Urinary bladder (tissue), 4 donors: Measurements from ENCODE around the gene CAMP. TPM values are rescaled to one million over a fixed set of nuclear protein-coding genes. Genes with fewer than 3 reads are reported as not detected.
"Not testable (repeated sequence)": the region's sequence is repeated elsewhere in the genome, so short reads cannot be mapped to it uniquely, and the experiment has no call there.

Experiments used
- DNase-seq: peaks from one replicate; pipeline ENCODE4 v3.0.0-alpha.2; 2015; ENCODE audit errors: extremely low spot score
- H3K27ac ChIP-seq: one replicate; pipeline ENCODE4 v1.5.1; 2013; ENCODE audit warnings: low read depth, mild to moderate bottlenecking, moderate library complexity
- H3K36me3 ChIP-seq: one replicate; pipeline ENCODE4 v1.6.1; 2013; ENCODE audit warnings: mild to moderate bottlenecking, moderate library complexity; ENCODE audit not compliant: insufficient read depth
- H3K4me1 ChIP-seq: one replicate; pipeline ENCODE4 v1.6.1; 2013; ENCODE audit warnings: mild to moderate bottlenecking, moderate library complexity; ENCODE audit not compliant: insufficient read depth
- H3K4me3 ChIP-seq: one replicate; pipeline ENCODE4 v1.5.1; 2013; ENCODE audit warnings: low read depth, low read length
- WGBS: extraction: QIAGEN DNeasy Blood & Tissue Kit; methylation state at CpG from one replicate; pipeline ENCODE4 v1.1.7; 2013; 5-methylcytosine and 5-hydroxymethylcytosine counted together
- polyA plus RNA-seq: library from polyadenylated mRNA; stranded (reverse); fragments of 200-250 nt; gene quantifications from one replicate; pipeline ENCODE4 v1.2.3, GENCODE V29; 2013
- total RNA-seq: library from RNA; depleted of rRNA; stranded (reverse); fragments of >200 nt; gene quantifications from one replicate; pipeline ENCODE4 v1.2.3, GENCODE V29; 2014
- donor health status: healthy with polysubstance abuse.
- donor health status: healthy.

CAMP gene
- total and polyA plus RNA-seq, 2 donors: 2.2 TPM; not detected in 1

DNA sequence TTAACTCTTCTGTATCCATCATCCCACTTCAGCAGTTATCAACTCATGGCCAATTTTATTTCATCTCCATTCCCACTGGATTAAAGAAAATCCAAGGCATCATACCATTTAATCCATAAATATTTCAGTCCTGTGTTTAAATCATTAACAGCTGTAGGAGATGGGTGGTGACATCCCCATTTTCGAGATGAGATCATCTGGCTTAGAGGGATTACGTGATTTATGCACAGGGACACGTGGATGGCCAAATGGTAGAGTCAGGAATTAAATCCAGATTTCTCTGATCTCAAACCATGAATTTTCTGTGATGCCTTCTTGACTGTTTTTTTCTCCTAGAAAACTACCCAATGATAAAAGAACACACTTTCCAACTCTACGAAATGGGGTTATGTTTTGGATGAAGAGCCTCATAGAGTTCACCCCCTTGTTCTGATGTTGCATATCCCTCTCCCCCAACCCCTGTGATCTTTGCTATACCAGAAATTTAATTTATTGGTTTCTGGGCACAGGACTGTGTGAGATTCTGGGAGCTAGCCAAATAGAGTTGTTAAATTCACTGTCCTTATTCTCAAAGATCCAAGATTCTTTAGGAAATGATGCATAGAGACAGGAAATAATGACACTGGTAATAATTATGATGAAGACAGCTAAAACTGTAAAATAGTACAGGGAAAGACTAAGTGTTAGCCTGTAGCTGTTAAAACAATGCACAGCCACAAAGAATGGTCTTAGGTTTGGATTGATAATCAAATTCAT lies 25.0 kb downstream of the CAMP start:
- 59% methylated on average over 4 of the region's 4 CpGs for WGBS
- DNase-seq: no peak
- no peak overlapping the region for H3K4me3 ChIP-seq
- no peaks in the 10 kb centered on the region for H3K4me1 ChIP-seq
- peaks cover 7% of the 10 kb centered on the region for H3K36me3 ChIP-seq
- no peak overlapping the region for H3K27ac ChIP-seq

DNA sequence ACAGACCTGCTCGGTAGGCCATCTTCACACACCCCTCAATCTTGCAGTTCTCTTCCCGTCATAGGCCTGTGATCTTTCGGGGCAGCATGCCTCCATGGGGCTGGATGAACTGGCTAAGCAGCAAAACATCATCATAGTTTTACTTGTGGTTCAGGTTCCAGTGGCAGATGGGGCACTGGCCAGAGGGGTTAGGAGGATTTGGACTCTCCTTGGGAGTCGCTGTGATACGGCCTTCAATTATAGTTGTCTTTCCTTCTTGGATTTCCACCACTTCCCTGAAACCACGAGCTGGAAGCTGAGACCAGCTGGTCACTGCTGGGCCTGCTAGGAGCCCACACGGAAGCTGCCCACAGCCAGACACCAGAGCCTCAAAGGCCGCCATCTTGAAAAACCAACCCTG lies 33.3 kb downstream of the CAMP start:
- H3K27ac ChIP-seq: no peak overlapping the region
- 96% methylated on average over 8 of the region's 8 CpGs for WGBS
- H3K4me1 ChIP-seq: no peaks in the 10 kb centered on the region

DNA sequence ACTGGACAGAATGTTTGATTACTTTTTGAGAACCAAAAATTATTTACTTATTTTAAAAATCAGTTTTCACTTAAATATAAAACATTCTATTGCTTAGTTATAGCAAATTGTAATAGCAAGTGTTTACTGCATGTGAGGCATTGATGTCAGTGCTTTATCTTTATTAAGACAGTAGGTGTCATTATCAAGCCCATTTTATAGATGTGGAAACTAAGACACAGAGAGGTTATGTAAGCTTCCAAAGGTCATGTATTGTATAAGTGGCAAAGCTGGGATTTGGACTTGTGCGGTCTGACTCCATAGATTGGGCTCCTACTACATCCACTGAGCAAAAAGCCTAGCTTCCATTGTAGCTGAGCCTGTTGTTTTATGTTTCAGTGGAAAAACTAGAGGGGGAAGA lies 35.2 kb downstream of the CAMP start:
- Histone ChIP-seq H3K27ac (no peak overlapping the region), H3K4me3 (no peak overlapping the region), H3K36me3 (no peaks in the 10 kb centered on the region), H3K4me1 (no peaks in the 10 kb centered on the region)
- 97% methylated on average over 1 of the region's 1 CpG for WGBS
- no peak for DNase-seq

More for the DNA sequence above, 33.3 kb downstream of the CAMP start:
- no peak overlapping the region for H3K4me3 ChIP-seq
- DNase-seq: no peak
- no peaks in the 10 kb centered on the region for H3K36me3 ChIP-seq

DNA sequence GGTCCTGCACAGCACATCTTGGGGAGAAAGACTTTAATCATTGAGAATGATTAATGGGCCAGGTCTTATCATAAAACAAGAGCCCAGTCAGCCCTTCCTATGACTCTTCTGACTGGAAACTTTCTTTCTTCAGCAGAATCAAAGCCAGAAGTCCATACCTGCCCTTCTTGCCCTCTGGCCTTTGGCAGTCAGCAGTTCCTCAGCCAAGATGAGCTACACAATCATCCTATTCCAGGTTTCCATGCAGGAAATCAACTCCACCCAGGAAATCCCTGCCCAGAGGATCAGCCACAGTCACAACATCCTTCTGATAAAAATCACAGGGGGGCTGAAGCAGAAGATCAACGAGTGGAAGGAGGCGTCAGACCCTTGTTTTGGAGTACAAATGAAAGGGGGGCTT lies 44.5 kb downstream of the CAMP start:
- H3K4me1 ChIP-seq: no peaks in the 10 kb centered on the region
- no peak for DNase-seq
- 62% methylated on average over 2 of the region's 2 CpGs for WGBS
- no peaks in the 10 kb centered on the region for H3K36me3 ChIP-seq
- H3K4me3 ChIP-seq: no peak overlapping the region
- H3K27ac ChIP-seq: no peak overlapping the region

DNA sequence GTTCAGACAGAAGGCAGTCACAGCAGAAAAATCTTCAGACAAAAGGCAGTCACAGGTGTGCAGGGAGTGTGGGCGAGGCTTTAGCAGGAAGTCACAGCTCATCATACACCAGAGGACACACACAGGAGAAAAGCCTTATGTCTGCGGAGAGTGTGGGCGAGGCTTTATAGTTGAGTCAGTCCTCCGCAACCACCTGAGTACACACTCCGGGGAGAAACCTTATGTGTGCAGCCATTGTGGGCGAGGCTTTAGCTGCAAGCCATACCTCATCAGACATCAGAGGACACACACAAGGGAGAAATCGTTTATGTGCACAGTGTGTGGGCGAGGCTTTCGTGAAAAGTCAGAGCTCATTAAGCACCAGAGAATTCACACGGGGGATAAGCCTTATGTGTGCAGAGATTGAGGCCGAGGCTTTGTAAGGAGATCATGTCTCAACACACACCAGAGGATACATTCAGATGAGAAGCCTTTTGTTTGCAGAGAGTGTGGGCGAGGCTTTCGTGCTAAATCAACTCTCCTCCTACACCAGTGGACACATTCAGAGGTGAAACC lies 45.2 kb downstream of the CAMP start:
- no peak overlapping the region for H3K4me3 ChIP-seq
- WGBS: 81% methylated on average over 13 of the region's 13 CpGs
- no peak overlapping the region for H3K27ac ChIP-seq
- no peaks in the 10 kb centered on the region for H3K4me1 ChIP-seq
- H3K36me3 ChIP-seq: no peaks in the 10 kb centered on the region
- DNase-seq: peak; percentile 69

DNA sequence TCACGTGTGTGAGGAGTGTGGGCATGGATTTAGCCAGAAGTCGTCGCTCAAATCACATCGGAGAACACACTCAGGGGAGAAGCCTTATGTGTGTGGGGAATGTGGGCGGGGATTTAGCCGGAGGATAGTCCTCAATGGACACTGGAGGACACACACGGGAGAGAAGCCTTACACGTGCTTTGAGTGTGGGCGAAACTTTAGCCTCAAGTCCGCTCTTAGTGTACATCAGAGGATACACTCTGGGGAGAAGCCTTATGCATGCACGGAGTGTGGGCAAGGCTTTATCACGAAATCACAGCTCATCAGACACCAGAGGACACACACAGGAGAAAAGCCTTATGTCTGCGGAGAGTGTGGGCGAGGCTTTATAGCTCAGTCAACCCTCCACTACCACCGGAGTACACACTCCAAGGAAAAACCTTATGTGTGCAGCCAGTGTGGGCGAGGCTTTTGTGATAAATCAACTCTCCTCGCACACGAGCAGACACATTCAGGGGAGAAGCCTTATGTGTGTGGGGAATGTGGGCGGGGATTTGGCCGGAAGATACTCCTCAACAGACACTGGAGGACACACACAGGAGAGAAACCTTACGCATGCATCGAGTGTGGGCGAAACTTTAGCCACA lies 45.8 kb downstream of the CAMP start:
- WGBS: 76% methylated on average over 23 of the region's 23 CpGs
- no peak overlapping the region for H3K27ac ChIP-seq
- no peak overlapping the region for H3K4me3 ChIP-seq
- H3K36me3 ChIP-seq: no peaks in the 10 kb centered on the region
- no peaks in the 10 kb centered on the region for H3K4me1 ChIP-seq
- DNase-seq: peak; percentile 23

DNA sequence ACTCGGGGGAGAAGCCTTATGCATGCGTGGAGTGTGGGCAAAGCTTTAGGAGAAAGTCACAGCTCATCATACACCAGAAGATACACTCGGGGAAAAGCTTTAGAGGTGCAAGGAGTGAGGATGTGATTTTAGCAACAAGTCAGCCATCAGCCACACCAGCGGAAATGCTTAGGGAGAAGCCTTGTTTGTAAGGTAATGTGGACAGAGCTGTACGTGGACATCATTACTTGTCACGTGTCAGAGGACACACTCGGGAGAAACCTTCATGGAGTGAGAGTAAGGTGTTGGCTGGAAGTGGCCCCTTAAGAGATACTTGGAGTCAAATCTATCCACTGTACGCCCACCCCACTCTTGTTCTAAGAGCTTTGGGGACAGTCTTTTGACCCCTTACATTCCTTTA lies 46.3 kb downstream of the CAMP start:
- no peaks in the 10 kb centered on the region for H3K4me1 ChIP-seq
- WGBS: 85% methylated on average over 8 of the region's 8 CpGs
- no peaks in the 10 kb centered on the region for H3K36me3 ChIP-seq
- H3K4me3 ChIP-seq: no peak overlapping the region
- no peak for DNase-seq
- H3K27ac ChIP-seq: no peak overlapping the region

DNA sequence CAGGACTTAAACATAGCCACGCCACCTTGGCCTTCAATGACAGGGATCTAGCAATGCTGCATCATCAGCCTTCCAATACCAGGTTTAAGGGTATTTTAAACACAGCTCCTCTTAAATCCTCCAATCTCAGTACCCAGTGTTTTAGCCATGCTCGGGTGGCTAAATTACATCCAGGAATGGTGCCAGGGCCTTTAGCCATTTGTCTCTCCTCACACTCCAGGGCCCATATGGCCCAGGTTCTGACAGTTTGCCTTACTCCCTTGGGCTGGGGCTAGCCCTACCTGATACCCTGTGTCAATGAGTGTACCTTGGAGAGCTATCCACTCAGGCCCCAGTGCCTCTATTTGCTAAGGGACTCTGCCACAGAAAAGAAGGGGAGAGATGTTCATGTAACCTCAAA lies 47.0 kb downstream of the CAMP start:
- 78% methylated on average over 2 of the region's 2 CpGs for WGBS
- H3K36me3 ChIP-seq: no peaks in the 10 kb centered on the region

DNA sequence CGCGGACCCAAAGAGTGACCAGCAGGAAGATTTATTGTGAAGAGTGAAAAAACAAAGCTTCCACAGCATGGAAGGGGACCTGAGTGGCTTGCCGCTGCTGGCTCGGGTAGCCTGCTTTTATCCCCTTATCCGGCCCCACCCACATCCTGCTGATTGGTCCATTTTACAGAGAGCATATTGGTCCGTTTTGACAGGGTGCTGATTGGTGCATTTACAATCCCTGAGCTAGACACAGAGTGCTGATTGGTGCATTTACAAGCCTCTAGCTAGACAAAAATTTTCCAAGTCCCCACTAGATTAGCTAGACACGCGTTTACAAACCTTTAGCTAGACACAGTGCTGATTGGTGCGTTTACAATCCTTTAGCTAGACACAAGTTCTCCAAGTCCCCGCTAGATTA lies 47.9 kb downstream of the CAMP start:
- not testable (repeated sequence) for H3K4me3 ChIP-seq, DNase-seq, H3K4me1 ChIP-seq, H3K27ac ChIP-seq, H3K36me3 ChIP-seq
- WGBS: 94% methylated on average over 10 of the region's 10 CpGs

More for the DNA sequence above, 47.0 kb downstream of the CAMP start:
- Histone ChIP-seq H3K4me1 (no peaks in the 10 kb centered on the region), H3K4me3 (no peak overlapping the region), H3K27ac (no peak overlapping the region)
- no peak for DNase-seq

DNA sequence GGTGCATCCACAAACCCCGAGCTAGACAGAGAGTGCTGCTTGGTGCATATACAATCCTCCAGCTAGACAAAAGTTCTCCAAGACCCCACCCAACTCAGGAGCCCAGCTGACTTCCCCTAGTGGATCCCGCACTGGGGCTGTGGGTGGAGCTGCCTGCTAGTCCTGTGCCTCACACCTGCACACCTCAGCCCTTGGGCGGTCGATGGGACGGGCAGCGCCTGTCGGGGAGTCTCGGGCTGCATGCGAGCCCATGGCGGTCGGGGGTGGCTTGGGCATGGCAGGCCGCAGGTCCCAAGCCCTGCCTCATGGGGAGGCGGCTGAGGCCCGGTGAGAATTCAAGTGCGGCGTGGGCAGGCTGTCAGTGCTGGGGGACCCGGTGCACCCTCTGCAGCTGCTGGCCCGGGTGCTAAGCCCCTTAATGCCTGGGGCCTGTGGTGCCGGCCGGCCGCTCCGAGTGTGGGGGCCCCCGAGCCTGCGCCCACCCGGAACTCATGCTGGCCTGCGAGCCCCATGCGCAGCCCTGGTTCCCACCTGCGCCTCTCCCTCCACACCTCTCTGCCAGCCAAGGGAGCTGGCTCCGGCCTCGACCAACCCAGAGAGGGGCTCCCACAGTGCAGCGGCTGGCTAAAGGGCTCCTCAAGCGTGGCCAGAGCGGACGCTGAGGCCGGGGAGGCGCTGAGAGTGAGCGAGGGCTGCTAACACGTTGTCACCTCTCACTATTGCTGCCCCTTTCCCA lies 48.6 kb downstream of the CAMP start:
- Histone ChIP-seq H3K4me3 (no peak overlapping the region), H3K4me1 (no peaks in the 10 kb centered on the region), H3K27ac (no peak overlapping the region), H3K36me3 (no peaks in the 10 kb centered on the region)
- no peak for DNase-seq
- 97% methylated on average over 38 of the region's 38 CpGs for WGBS

DNA sequence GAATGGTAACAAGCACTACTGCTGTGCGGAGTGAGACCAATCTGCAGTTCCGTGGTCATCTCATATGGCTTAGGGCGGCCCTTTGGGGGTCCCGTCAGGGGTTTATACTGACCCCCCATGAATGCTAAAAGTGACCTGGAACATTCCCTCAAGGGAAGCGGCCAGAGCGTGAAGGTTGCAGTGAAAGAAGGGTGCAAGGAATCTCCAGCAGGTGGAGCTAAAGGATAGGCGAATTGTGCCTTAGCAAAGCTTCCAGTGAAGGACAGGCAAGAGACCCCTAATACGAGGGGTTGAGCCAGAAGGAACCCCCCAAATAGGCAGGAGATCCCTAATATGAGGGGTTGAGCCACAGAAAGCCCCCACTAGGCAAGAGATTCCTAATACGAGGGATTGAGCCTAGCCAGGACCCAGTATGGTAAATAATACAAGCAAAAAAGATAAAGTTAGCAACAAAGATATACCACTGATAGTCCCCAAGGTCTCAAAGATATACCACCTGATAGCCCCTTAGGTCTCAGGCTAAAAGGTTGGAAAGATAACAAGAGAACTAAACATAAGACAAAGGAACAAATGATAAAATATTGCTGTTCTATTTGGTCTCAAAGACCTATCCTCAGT lies 50.4 kb downstream of the CAMP start:
- Histone ChIP-seq H3K4me1 (no peaks in the 10 kb centered on the region), H3K27ac (no peak overlapping the region), H3K4me3 (no peak overlapping the region), H3K36me3 (no peaks in the 10 kb centered on the region)
- no peak for DNase-seq
- WGBS: 13% methylated on average over 9 of the region's 9 CpGs

DNA sequence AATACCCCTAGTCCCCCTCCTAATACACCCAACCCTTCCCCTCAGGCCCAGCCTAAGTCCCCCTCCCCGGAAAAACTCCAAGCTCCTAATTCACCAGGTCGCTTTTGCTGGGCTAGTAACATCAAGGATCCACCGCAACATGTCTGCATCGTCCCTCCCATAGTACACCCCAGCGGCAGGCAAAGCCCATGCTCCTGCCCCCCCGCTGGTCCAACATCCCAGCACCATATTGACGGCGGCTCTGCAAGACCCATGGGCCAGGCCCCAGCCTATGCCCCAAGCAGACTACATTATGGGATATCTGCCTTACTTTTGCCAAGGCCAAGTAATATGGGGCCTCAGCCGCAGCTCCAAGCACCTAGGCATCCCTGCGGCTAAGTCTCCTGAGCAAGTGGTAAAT lies 51.2 kb downstream of the CAMP start:
- Histone ChIP-seq H3K36me3 (no peaks in the 10 kb centered on the region), H3K27ac (no peak overlapping the region), H3K4me1 (no peaks in the 10 kb centered on the region), H3K4me3 (no peak overlapping the region)
- WGBS: 91% methylated on average over 10 of the region's 10 CpGs
- no peak for DNase-seq
